Gastroesophageal sphincter (tissue), 4 donors: Measurements from ENCODE around the gene PRPF6. TPM values are rescaled to one million over a fixed set of nuclear protein-coding genes. Genes with fewer than 3 reads are reported as not detected.
A peak's percentile ranks its signal among the peaks of the same experiment; 100 is the strongest.

Experiments
- ATAC-seq: fragments of 150-250 bp; one replicate; pipeline ENCODE4 v1.9.1; 2016; ENCODE audit warnings: mild to moderate bottlenecking, moderate library complexity
- H3K27ac ChIP-seq, 4 donors: fragments of 200-600 bp; sonication (generic) in 3 of 4; 1 replicate in 3 of 4; 2 replicates in 1 of 4; pipeline ENCODE4 v1.5.1; 2016 to 2019
- H3K27me3 ChIP-seq: fragments of 200-600 bp; sonication (generic); one replicate; pipeline ENCODE4 v1.5.1; 2019
- H3K36me3 ChIP-seq, 2 donors: fragments of 200-600 bp; sonication (generic); one replicate each; pipeline ENCODE4 v1.5.1; 2019; ENCODE audit warnings: control low read depth in 1 of 2
- H3K4me1 ChIP-seq, 3 donors: fragments of 200-600 bp; sonication (generic); 1 replicate in 2 of 3; 2 replicates in 1 of 3; pipeline ENCODE4 v1.5.1; 2016 to 2019; ENCODE audit warnings: control low read depth in 2 of 3
- H3K4me3 ChIP-seq, 2 donors: fragments of 200-600 bp; sonication (generic); one replicate each; pipeline ENCODE4 v1.5.1; 2019; ENCODE audit warnings: mild to moderate bottlenecking in 1 of 2, moderate library complexity in 1 of 2
- H3K9me3 ChIP-seq, 3 donors: fragments of 200-600 bp; sonication (generic); one replicate each; pipeline ENCODE4 v1.5.1; 2017 to 2019; ENCODE audit warnings: control low read depth in 2 of 3
- EP300 ChIP-seq: sonication (generic); formaldehyde crosslinking; IDR thresholded peaks from one replicate; pipeline ENCODE4 v1.6.1; 2017; ENCODE audit warnings: antibody characterized with exemption, mild to moderate bottlenecking
- POLR2A ChIP-seq, 2 donors: fragments of 450-650 bp; IDR thresholded peaks; one replicate each; pipeline ENCODE4 v1.6.1; 2017; ENCODE audit warnings: antibody characterized with exemption in 2 of 2, mild to moderate bottlenecking in 2 of 2, moderate library complexity in 1 of 2
- POLR2AphosphoS5 ChIP-seq: sonication (generic); formaldehyde crosslinking; IDR thresholded peaks from one replicate; pipeline ENCODE4 v1.6.1; 2017; ENCODE audit warnings: antibody characterized with exemption
- WGBS, 2 donors: methylation state at CpG; one replicate each; pipeline ENCODE4 v1.1.5; 2018; ENCODE audit warnings: low coverage in 1 of 2; 5-methylcytosine and 5-hydroxymethylcytosine counted together
- total RNA-seq, 4 donors: library from RNA; depleted of rRNA; stranded (reverse); fragments of >200 nt; gene quantifications; one replicate each; pipeline ENCODE4 v1.1.0, GENCODE V29; 2016
- TF ChIP-seq, protein P1 (sequence below), 4 experiments: fragments of 200-600 bp in 2 of 4; fragments of 450-650 bp in 2 of 4; sonication (generic) in 1 of 4; IDR thresholded peaks; one replicate each; pipeline ENCODE4 v1.5.1; 2017 to 2019; ENCODE audit warnings: antibody characterized with exemption in 4 of 4, mild to moderate bottlenecking in 2 of 4, moderate library complexity in 2 of 4

PRPF6 gene
- total RNA-seq, 4 donors from 2014 or later, result 53.7 to 73.0 (median 67.6) TPM

DNA sequence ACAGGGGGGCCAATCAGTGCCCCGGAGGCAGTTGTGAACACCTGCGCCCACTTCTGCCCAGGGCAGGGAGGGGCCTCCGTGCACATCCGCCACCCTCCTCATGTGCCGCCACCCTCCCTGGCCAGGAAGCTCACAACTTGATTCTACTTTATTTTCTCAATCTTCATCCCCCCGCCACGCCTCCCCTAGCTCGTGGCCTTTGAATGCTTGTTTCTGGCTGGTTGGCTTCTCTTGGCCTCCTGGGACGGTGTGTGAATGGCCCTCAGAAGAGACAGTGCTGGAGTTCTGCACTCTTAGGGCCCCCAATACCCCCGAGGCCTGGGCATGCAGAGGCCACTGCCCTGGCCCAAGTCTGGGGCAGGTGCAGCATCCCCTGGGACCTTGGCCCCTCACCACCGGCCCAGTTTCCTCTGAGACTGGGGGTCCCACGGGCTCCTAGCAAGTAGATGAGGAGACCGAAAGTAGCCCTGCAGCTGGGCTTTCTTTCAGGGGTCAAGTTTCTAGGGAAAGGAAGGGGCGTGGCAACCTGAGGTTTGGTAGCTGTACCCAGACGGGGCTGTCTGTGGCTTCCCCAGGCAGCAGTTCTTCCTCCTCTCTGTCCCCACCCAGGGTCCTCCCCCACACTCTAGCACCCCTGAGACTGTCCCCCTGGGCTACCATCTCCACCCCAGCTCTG is 97.1 kb downstream of the PRPF6 start:
- TF ChIP-seq EP300 (no peak), POLR2AphosphoS5 (no peak), POLR2A (IDR thresholded peaks at IDR 0.05) (no peak)
- TF ChIP-seq, protein P1, sequence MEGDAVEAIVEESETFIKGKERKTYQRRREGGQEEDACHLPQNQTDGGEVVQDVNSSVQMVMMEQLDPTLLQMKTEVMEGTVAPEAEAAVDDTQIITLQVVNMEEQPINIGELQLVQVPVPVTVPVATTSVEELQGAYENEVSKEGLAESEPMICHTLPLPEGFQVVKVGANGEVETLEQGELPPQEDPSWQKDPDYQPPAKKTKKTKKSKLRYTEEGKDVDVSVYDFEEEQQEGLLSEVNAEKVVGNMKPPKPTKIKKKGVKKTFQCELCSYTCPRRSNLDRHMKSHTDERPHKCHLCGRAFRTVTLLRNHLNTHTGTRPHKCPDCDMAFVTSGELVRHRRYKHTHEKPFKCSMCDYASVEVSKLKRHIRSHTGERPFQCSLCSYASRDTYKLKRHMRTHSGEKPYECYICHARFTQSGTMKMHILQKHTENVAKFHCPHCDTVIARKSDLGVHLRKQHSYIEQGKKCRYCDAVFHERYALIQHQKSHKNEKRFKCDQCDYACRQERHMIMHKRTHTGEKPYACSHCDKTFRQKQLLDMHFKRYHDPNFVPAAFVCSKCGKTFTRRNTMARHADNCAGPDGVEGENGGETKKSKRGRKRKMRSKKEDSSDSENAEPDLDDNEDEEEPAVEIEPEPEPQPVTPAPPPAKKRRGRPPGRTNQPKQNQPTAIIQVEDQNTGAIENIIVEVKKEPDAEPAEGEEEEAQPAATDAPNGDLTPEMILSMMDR (IDR thresholded peaks at IDR 0.05), result no peak
- H3K27ac ChIP-seq, result peak overlapping the region in 1 of 4 donors; percentile 83
- H3K27me3 ChIP-seq, result peaks cover 4% of the 10 kb centered on the region
- H3K9me3 ChIP-seq, result no peaks in the 10 kb centered on the region
- peaks cover 0 to 26% of the 10 kb centered on the region in 2 donors for H3K36me3 ChIP-seq
- peaks cover 0 to 38% (median 18%) of the 10 kb centered on the region in 3 donors for H3K4me1 ChIP-seq
- no peak for ATAC-seq
- WGBS, 2 donors, result 60 to 66% methylated on average over 4 to 5 of the region's 15 CpGs
- H3K4me3 ChIP-seq, result peak overlapping the region in 1 of 2 donors; percentile 78

DNA sequence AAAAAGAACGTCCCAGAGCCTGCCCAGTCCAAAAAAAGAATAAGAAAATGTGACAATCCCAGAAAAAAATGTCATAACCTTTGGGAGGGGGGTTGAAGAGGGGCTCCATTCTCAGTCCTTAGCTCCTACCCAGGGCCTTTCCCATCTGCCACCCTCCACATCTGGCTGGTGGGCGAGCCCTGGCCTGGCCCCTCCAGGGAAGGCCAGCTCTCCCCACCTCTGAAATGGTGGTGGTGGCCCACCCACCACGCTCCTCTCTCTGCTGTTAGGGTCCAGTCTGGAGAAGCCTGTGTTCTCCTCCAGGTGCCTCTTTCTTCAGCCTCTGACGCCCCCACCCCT is 98.0 kb downstream of the PRPF6 start:
- H3K4me3 ChIP-seq, result peak overlapping the region; percentile 34 to 78
- H3K4me1 ChIP-seq, result peaks cover 0 to 47% (median 23%) of the 10 kb centered on the region in 3 donors
- WGBS, 2 donors, result 12 to 20% methylated on average over 2 to 3 of the region's 4 CpGs
- ATAC-seq, result no peak
- H3K27ac ChIP-seq, result peak overlapping the region in 3 of 4 donors; percentile 77 to 83 (median 82)
- H3K36me3 ChIP-seq, result peaks cover 0 to 17% of the 10 kb centered on the region in 2 donors
- H3K27me3 ChIP-seq, result peaks cover 13% of the 10 kb centered on the region
- TF ChIP-seq, protein P1 (IDR thresholded peaks at IDR 0.05), result no peak
- no peak for TF ChIP-seq EP300
- TF ChIP-seq POLR2A (IDR thresholded peaks at IDR 0.05), result no peak
- no peak for TF ChIP-seq POLR2AphosphoS5
- H3K9me3 ChIP-seq, result no peaks in the 10 kb centered on the region

DNA sequence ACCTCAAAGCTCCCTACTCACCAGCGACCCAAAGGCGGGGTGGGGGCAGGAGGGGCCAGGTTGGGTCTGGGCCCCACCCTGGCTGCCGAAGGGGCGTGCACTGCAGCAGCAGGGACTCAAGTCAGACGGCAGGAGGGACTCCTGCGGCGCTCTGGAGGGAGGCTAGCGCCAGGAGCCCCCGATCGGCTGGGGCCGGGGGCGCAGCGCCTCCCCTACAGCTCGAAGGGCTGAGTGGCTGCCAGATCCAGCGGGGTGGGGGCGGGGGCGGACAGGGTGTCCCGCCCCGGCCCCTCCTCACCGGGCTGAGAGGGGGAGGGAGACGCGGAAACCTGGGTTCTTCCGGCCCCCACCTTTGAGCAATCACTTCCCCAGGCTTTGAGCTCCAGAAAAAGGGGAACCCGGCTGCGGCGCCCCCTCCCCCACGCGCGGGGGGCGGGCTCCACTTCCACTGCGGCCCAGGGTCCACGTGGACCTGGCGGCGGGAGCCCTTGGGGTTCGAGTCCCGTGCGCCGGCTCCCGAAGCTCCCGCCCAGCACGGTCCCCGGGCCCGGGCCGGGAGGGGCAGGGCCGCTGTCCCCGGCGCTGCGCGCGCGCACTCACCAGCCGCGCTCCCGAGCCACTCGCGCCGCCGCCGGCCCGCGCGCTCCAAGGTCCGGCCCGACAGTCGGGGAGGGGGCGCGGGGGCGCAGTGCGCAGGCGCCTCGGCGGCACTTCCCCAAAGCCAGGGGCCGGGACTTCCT is 98.5 kb downstream of the PRPF6 start, which contains the start of gene RGS19:
Gene RGS19 (minus strand): TSS at position 246 of the 740 bp plus-strand sequence. CDS start 2,632 bp downstream, outside the sequence.
- TF ChIP-seq POLR2A (IDR thresholded peaks at IDR 0.05) (peak in 1 of 2 donors; percentile 40), POLR2AphosphoS5 (no peak)
- H3K27me3 ChIP-seq, result peaks cover 18% of the 10 kb centered on the region
- peak within 1 kb of the TSS in 3 of 4 donors; percentile 77 to 83 (median 82) for H3K27ac ChIP-seq
- peak within 1 kb of the TSS; percentile 34 to 78 for H3K4me3 ChIP-seq
- H3K4me1 ChIP-seq, result peaks cover 0 to 52% (median 25%) of the 10 kb centered on the region in 3 donors
- no CpG with 5 or more reads among the region's 73 CpGs for WGBS, 2 donors
- no peaks in the 10 kb centered on the region for H3K9me3 ChIP-seq
- H3K36me3 ChIP-seq, result peaks cover 0 to 11% of the 10 kb centered on the region in 2 donors
- ATAC-seq, result peak; percentile 77

DNA sequence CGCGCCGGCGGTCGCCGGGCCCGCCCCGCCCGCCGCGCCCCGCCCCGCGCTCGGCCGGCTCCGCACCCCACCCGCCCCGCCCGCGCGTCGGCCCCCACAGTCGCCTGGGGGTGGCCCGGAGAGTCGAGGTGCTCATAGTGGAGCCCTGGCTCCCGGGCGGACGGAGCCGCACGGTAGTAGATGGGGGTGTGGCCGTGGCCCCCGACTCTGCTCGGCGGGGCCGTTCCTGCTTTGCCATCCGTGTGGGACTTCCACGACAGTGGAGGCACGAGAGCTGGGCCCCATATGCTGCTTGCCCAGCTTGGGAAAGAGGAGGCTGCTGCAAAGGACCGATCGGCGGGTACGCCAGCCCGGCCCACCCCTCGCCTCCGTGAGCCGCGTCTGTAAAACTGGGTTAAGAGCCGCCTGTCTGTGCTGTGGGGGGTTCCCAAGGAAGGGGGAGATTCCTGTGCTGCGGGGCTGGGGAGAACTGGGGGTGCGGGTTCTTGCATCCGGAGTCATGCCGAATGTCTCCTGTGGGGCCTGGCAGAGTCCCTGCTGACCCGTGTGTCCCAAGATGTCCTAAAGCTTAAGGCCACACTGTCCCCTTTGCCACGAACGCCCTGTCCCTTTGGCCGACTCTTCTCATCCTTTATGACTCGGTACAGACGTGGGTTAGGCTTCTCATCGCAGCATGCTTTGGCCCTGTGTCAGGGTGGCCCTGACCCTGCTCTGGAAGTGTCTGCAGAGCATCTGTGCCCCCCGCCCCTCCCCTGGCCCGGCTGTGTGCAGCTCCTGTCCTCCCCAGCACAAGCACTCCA is 99.3 kb downstream of the PRPF6 start, which contains the start of gene OPRL1:
Gene OPRL1 (plus strand): TSS at position 70 of the 800 bp plus-strand sequence. CDS start 12,639 bp downstream, outside the sequence.
- ATAC-seq, result peak; percentile 4

More for the DNA sequence above, 99.3 kb downstream of the PRPF6 start, which contains the start of gene OPRL1:
- Histone ChIP-seq H3K36me3 (peaks cover 0 to 4% of the 10 kb centered on the region in 2 donors), H3K27ac (peak within 1 kb of the TSS in 3 of 4 donors; percentile 77 to 83 (median 82)), H3K9me3 (no peaks in the 10 kb centered on the region), H3K27me3 (peaks cover 26% of the 10 kb centered on the region), H3K4me1 (peaks cover 0 to 58% (median 25%) of the 10 kb centered on the region in 3 donors), H3K4me3 (peak within 1 kb of the TSS; percentile 34 to 78)
- TF ChIP-seq, protein P1 (IDR thresholded peaks at IDR 0.05), result no peak
- TF ChIP-seq POLR2AphosphoS5 (no peak), POLR2A (IDR thresholded peaks at IDR 0.05) (no peak), EP300 (no peak)
- 0 to 16% methylated on average over 1 to 5 of the region's 62 CpGs for WGBS, 2 donors
